NCI-H2196 treated with DMSO at 0.1 percent for 48 hours (cell line): ENCODE results near the gene COPS4.
"Not testable (repeated sequence)": the region's sequence is repeated elsewhere in the genome, so short reads cannot be mapped to it uniquely, and the experiment has no call there.

Experiments used
- DNase-seq: peaks from one replicate; lab custom pipeline; 2025; ENCODE audit not compliant: unreplicated experiment; lab: John Stamatoyannopoulos, UW

COPS4 gene

GRCh38 chr4:83083925-83084475 is 49.0 kb downstream of the COPS4 start:
- no peak for DNase-seq

- DNase-seq: not testable (repeated sequence)
These were observed 50.0 kb downstream of the COPS4 start for GRCh38 chr4:83084956-83085355.

GRCh38 chr4:83089410-83090157 is 54.6 kb downstream of the COPS4 start:
- no peak for DNase-seq

- DNase-seq: no peak
These were observed 58.2 kb downstream of the COPS4 start for GRCh38 chr4:83093060-83093640.

GRCh38 chr4:83096397-83096796 is 61.4 kb downstream of the COPS4 start:
- DNase-seq: no peak

- no peak for DNase-seq
These were observed 70.0 kb downstream of the COPS4 start for GRCh38 chr4:83104991-83105390.

GRCh38 chr4:83107631-83108030 is 72.6 kb downstream of the COPS4 start:
- DNase-seq: no peak

GRCh38 chr4:83108101-83108861 is 73.3 kb downstream of the COPS4 start:
- DNase-seq: no peak

GRCh38 chr4:83109480-83110222 is 74.7 kb downstream of the COPS4 start:
- no peak for DNase-seq

- peak; percentile 75 for DNase-seq
These were observed 75.4 kb downstream of the COPS4 start for GRCh38 chr4:83110223-83110945.

GRCh38 chr4:83110970-83111750 is 76.2 kb downstream of the COPS4 start:
- no peak for DNase-seq

- DNase-seq: not testable (repeated sequence)
These were observed 76.8 kb downstream of the COPS4 start for GRCh38 chr4:83111751-83112141.

- DNase-seq: no peak
These were observed 77.2 kb downstream of the COPS4 start for GRCh38 chr4:83112231-83112630.

GRCh38 chr4:83112678-83113428 is 77.9 kb downstream of the COPS4 start:
- DNase-seq: no peak

GRCh38 chr4:83113429-83113786 is 78.4 kb downstream of the COPS4 start:
- peak; percentile 4 for DNase-seq

- DNase-seq: peak; percentile 9
These were observed 79.6 kb downstream of the COPS4 start, which contains the start of gene PLAC8 for GRCh38 chr4:83114576-83114975. Gene PLAC8, minus strand, starts transcription at chr4:83114729. Its CDS starts 6,808 bp downstream, at chr4:83107921.

- no peak for DNase-seq
These were observed 80.0 kb downstream of the COPS4 start for GRCh38 chr4:83115000-83115399.

GRCh38 chr4:83115656-83116285 is 80.8 kb downstream of the COPS4 start:
- DNase-seq: no peak
